Stimulated activated effector memory CD8-positive, alpha-beta T cell treated with anti-CD3 and anti-CD28 coated beads, Interleukin-12 subunit alpha, Interleukin-12 subunit beta, amount 100 ng/mL, for 72 hours (primary cell): ENCODE data around the gene GPR161.
"Not testable (repeated sequence)": the region's sequence is repeated elsewhere in the genome, so short reads cannot be mapped to it uniquely, and the experiment has no call there.

Experiments
- ATAC-seq: fragments of 150-1000 bp; cut with Tn5 transposase; 2 replicates; pipeline ENCODE4 v1.10.0; 2021
- DNase-seq, 2 donors: peaks; one replicate each; pipeline ENCODE4 v3.0.0; 2021 to 2022; ENCODE audit warnings: low spot score in 2 of 2
- H3K27ac Mint-ChIP-seq: one replicate; pipeline ENCODE4 v1.8.0; 2022; ENCODE audit warnings: mild to moderate bottlenecking, mixed read lengths
- H3K36me3 Mint-ChIP-seq: one replicate; pipeline ENCODE4 v1.8.0; 2022; ENCODE audit warnings: mild to moderate bottlenecking, mixed read lengths
- H3K4me1 Mint-ChIP-seq: one replicate; pipeline ENCODE4 v1.8.0; 2022; ENCODE audit warnings: mixed read lengths
- H3K4me3 Mint-ChIP-seq: one replicate; pipeline ENCODE4 v1.8.0; 2022; ENCODE audit warnings: mild to moderate bottlenecking, mixed read lengths
- H3K9me3 Mint-ChIP-seq: one replicate; pipeline ENCODE4 v1.8.0; 2022; ENCODE audit warnings: mixed read lengths

GPR161 gene

GRCh38 chr1:168057921-168058320 is 78.8 kb downstream of the GPR161 start:
- no peak for ATAC-seq
- no peak overlapping the region for H3K4me3 Mint-ChIP-seq
- H3K9me3 Mint-ChIP-seq: no peaks in the 10 kb centered on the region
- no peak for DNase-seq
- H3K4me1 Mint-ChIP-seq: peaks cover 6% of the 10 kb centered on the region
- no peak overlapping the region for H3K27ac Mint-ChIP-seq
- peaks cover 8% of the 10 kb centered on the region for H3K36me3 Mint-ChIP-seq

GRCh38 chr1:168057355-168057754 is 79.4 kb downstream of the GPR161 start:
- Mint-ChIP-seq H3K4me3 (no peak overlapping the region), H3K9me3 (no peaks in the 10 kb centered on the region), H3K36me3 (peaks cover 8% of the 10 kb centered on the region), H3K4me1 (peaks cover 11% of the 10 kb centered on the region), H3K27ac (no peak overlapping the region)
- no peak for DNase-seq
- ATAC-seq: no peak

GRCh38 chr1:168056152-168056551 is 80.6 kb downstream of the GPR161 start:
- H3K27ac Mint-ChIP-seq, DNase-seq, H3K36me3 Mint-ChIP-seq, H3K4me3 Mint-ChIP-seq, H3K9me3 Mint-ChIP-seq: not testable (repeated sequence)
- ATAC-seq: peak; percentile 69
- peaks cover 11% of the 10 kb centered on the region for H3K4me1 Mint-ChIP-seq

GRCh38 chr1:168054117-168054516 is 82.6 kb downstream of the GPR161 start:
- no peak overlapping the region for H3K4me3 Mint-ChIP-seq

GRCh38 chr1:168053681-168054080 is 83.0 kb downstream of the GPR161 start:
- DNase-seq (no peak), ATAC-seq (no peak)
- H3K36me3 Mint-ChIP-seq: peaks cover 22% of the 10 kb centered on the region
- no peaks in the 10 kb centered on the region for H3K9me3 Mint-ChIP-seq
- H3K27ac Mint-ChIP-seq: no peak overlapping the region
- H3K4me3 Mint-ChIP-seq: no peak overlapping the region
- peaks cover 11% of the 10 kb centered on the region for H3K4me1 Mint-ChIP-seq

More at GRCh38 chr1:168054117-168054516, 82.6 kb downstream of the GPR161 start:
- ATAC-seq (no peak), DNase-seq (no peak)
- Mint-ChIP-seq H3K27ac (no peak overlapping the region), H3K36me3 (peaks cover 17% of the 10 kb centered on the region), H3K4me1 (peaks cover 11% of the 10 kb centered on the region), H3K9me3 (no peaks in the 10 kb centered on the region)

- H3K4me1 Mint-ChIP-seq: peaks cover 11% of the 10 kb centered on the region
- peaks cover 23% of the 10 kb centered on the region for H3K36me3 Mint-ChIP-seq
- ATAC-seq (no peak), DNase-seq (no peak)
- no peak overlapping the region for H3K4me3 Mint-ChIP-seq
- no peak overlapping the region for H3K27ac Mint-ChIP-seq
- no peaks in the 10 kb centered on the region for H3K9me3 Mint-ChIP-seq
Measured at GRCh38 chr1:168050880-168051279, 85.8 kb downstream of the GPR161 start.

- DNase-seq (no peak), ATAC-seq (no peak)
- Mint-ChIP-seq H3K4me3 (no peak overlapping the region), H3K27ac (no peak overlapping the region), H3K4me1 (peaks cover 11% of the 10 kb centered on the region), H3K36me3 (peaks cover 23% of the 10 kb centered on the region), H3K9me3 (no peaks in the 10 kb centered on the region)
Measured at GRCh38 chr1:168050307-168050706, 86.4 kb downstream of the GPR161 start.

GRCh38 chr1:168045311-168045710 is 91.4 kb downstream of the GPR161 start:
- H3K36me3 Mint-ChIP-seq: peaks cover 37% of the 10 kb centered on the region
- H3K4me3 Mint-ChIP-seq: no peak overlapping the region
- H3K4me1 Mint-ChIP-seq: no peaks in the 10 kb centered on the region
- DNase-seq (no peak), ATAC-seq (no peak)
- no peak overlapping the region for H3K27ac Mint-ChIP-seq
- no peaks in the 10 kb centered on the region for H3K9me3 Mint-ChIP-seq

GRCh38 chr1:168042362-168042761 is 94.4 kb downstream of the GPR161 start:
- Mint-ChIP-seq H3K27ac (no peak overlapping the region), H3K9me3 (no peaks in the 10 kb centered on the region), H3K4me3 (no peak overlapping the region), H3K4me1 (no peaks in the 10 kb centered on the region), H3K36me3 (peaks cover 14% of the 10 kb centered on the region)
- no peak for DNase-seq
- ATAC-seq: no peak

GRCh38 chr1:168035345-168035744 is 101.4 kb downstream of the GPR161 start:
- H3K36me3 Mint-ChIP-seq: no peaks in the 10 kb centered on the region
- no peaks in the 10 kb centered on the region for H3K4me1 Mint-ChIP-seq
- H3K27ac Mint-ChIP-seq: no peak overlapping the region
- H3K4me3 Mint-ChIP-seq: no peak overlapping the region
- ATAC-seq (no peak), DNase-seq (no peak)
- no peaks in the 10 kb centered on the region for H3K9me3 Mint-ChIP-seq

- H3K27ac Mint-ChIP-seq: no peak overlapping the region
- no peaks in the 10 kb centered on the region for H3K4me1 Mint-ChIP-seq
- no peak overlapping the region for H3K4me3 Mint-ChIP-seq
- no peak for DNase-seq
- no peaks in the 10 kb centered on the region for H3K36me3 Mint-ChIP-seq
- no peaks in the 10 kb centered on the region for H3K9me3 Mint-ChIP-seq
- no peak for ATAC-seq
Measured at GRCh38 chr1:168032029-168032428, 104.7 kb downstream of the GPR161 start.

GRCh38 chr1:168031627-168032026 is 105.1 kb downstream of the GPR161 start:
- Mint-ChIP-seq H3K36me3 (no peaks in the 10 kb centered on the region), H3K27ac (no peak overlapping the region), H3K9me3 (no peaks in the 10 kb centered on the region), H3K4me1 (no peaks in the 10 kb centered on the region), H3K4me3 (no peak overlapping the region)
- DNase-seq: no peak
- no peak for ATAC-seq

- Mint-ChIP-seq H3K36me3 (no peaks in the 10 kb centered on the region), H3K4me3 (no peak overlapping the region)
- DNase-seq: no peak
Measured at GRCh38 chr1:168031198-168031597, 105.5 kb downstream of the GPR161 start.

More at GRCh38 chr1:168031198-168031597, 105.5 kb downstream of the GPR161 start:
- Mint-ChIP-seq H3K27ac (no peak overlapping the region), H3K4me1 (no peaks in the 10 kb centered on the region), H3K9me3 (no peaks in the 10 kb centered on the region)
- ATAC-seq: no peak
